B cell (primary cell): ENCODE results near the gene MLLT3.

ENCODE experiments used
- CTCF ChIP-seq: fragments of 200-600 bp; IDR thresholded peaks from one replicate; pipeline ENCODE4 v1.8.0; 2022; ENCODE audit warnings: antibody characterized with exemption, mild to moderate bottlenecking
- EZH2 ChIP-seq: IDR thresholded peaks from 2 replicates; pipeline ENCODE4 v1.6.1; 2012; ENCODE audit warnings: borderline replicate concordance, low read depth, mild to moderate bottlenecking, moderate library complexity, low read length; ENCODE audit not compliant: insufficient read depth, poor library complexity, severe bottlenecking

GRCh38 chr9:20376731-20377375, 245.4 kb downstream of the MLLT3 start:
- TF ChIP-seq EZH2: no peak
- TF ChIP-seq CTCF: no peak
